ENCODE measurements around the gene LRMDA.
"Not testable (repeated sequence)": the region's sequence is repeated elsewhere in the genome, so short reads cannot be mapped to it uniquely, and the experiment has no call there.

The LRMDA gene

GRCh38 chr10:76115471-76116155 is 684.2 kb downstream of the LRMDA start:
- no peak for DNase-seq

GRCh38 chr10:76116523-76116922 is 685.1 kb downstream of the LRMDA start:
- DNase-seq = no peak

- no peak for DNase-seq
Observed at GRCh38 chr10:76117949-76118348, 686.5 kb downstream of the LRMDA start.

- DNase-seq = no peak
Observed at GRCh38 chr10:76119036-76119435, 687.6 kb downstream of the LRMDA start.

GRCh38 chr10:76119515-76119914 is 688.1 kb downstream of the LRMDA start:
- no peak for DNase-seq

- no peak for DNase-seq
Observed at GRCh38 chr10:76122056-76122455, 690.6 kb downstream of the LRMDA start.

- DNase-seq = no peak
Observed at GRCh38 chr10:76124280-76124679, 692.9 kb downstream of the LRMDA start.

GRCh38 chr10:76125900-76126299 is 694.5 kb downstream of the LRMDA start:
- no peak for DNase-seq

GRCh38 chr10:76126607-76127527 is 695.4 kb downstream of the LRMDA start:
- DNase-seq = no peak

- DNase-seq = no peak
Observed at GRCh38 chr10:76127984-76128589, 696.7 kb downstream of the LRMDA start.

GRCh38 chr10:76129213-76129612 is 697.8 kb downstream of the LRMDA start:
- DNase-seq = no peak

- DNase-seq = no peak
Observed at GRCh38 chr10:76130892-76131291, 699.5 kb downstream of the LRMDA start.

- DNase-seq = peak; percentile 61
Observed at GRCh38 chr10:76133597-76134255, 702.3 kb downstream of the LRMDA start.

GRCh38 chr10:76136961-76137360 is 705.5 kb downstream of the LRMDA start:
- DNase-seq = no peak

GRCh38 chr10:76138286-76138685 is 706.9 kb downstream of the LRMDA start:
- DNase-seq = no peak

- no peak for DNase-seq
Observed at GRCh38 chr10:76138906-76139305, 707.5 kb downstream of the LRMDA start.

GRCh38 chr10:76139431-76139830 is 708.0 kb downstream of the LRMDA start:
- DNase-seq = no peak

- no peak for DNase-seq
Observed at GRCh38 chr10:76141376-76141775, 710.0 kb downstream of the LRMDA start.

- not testable (repeated sequence) for DNase-seq
Observed at GRCh38 chr10:76148217-76148616, 716.8 kb downstream of the LRMDA start.

- no peak for DNase-seq
Observed at GRCh38 chr10:76149182-76149581, 717.8 kb downstream of the LRMDA start.

GRCh38 chr10:76149602-76150138 is 718.2 kb downstream of the LRMDA start:
- DNase-seq = no peak

GRCh38 chr10:76150139-76150875 is 718.9 kb downstream of the LRMDA start:
- DNase-seq = no peak
